ENCODE results near the gene ATAD3B. TPM values are rescaled to one million over a fixed set of nuclear protein-coding genes. Genes with fewer than 3 reads are reported as not detected.

ATAD3B gene
- total RNA-seq, 1 experiment from 2014 or later: 62.9 TPM

- BruUV-seq (replicated peaks): no TSS peak
- DNase-seq (ENCODE audit: low read depth, low spot score) (no peak), ATAC-seq (no peak)
- POLR2A ChIA-PET: no interaction called here
- no peak overlapping the region for H3K4me3 ChIP-seq (replicated peaks in 1 of 2; ENCODE audit: low read depth in 1 of 2, low read length in 2 of 2)
- H3K36me3 ChIP-seq (ENCODE audit: control insufficient read depth in 1 of 2, insufficient read depth in 2 of 2, low read length in 2 of 2): peaks cover 19 to 36% of the 10 kb centered on the region in 2 experiments; a peak in 3 of 4 replicates
- no peaks in the 10 kb centered on the region for H3K9me3 ChIP-seq (ENCODE audit: control insufficient read depth in 1 of 2, insufficient read depth in 1 of 2, low read depth in 1 of 2, low read length in 2 of 2)
- peaks cover 6 to 13% of the 10 kb centered on the region in 2 experiments; a peak in 3 of 4 replicates for H3K4me1 ChIP-seq (ENCODE audit: control insufficient read depth in 1 of 2, insufficient read depth in 2 of 2, low read length in 2 of 2)
- no peak overlapping the region for H2AFZ ChIP-seq (ENCODE audit: low read depth, low read length, poor library complexity, severe bottlenecking)
- H3K9me2 ChIP-seq (ENCODE audit: insufficient read depth): no peaks in the 10 kb centered on the region
- no peak for TF ChIP-seq EZH2phosphoT487 (IDR thresholded peaks at IDR 0.05; ENCODE audit: borderline replicate concordance)
- no peak for TF ChIP-seq ZFX (IDR thresholded peaks at IDR 0.05)
- no peak for TF ChIP-seq CEBPB (IDR thresholded peaks at IDR 0.05; ENCODE audit: low read depth)
- no peak for TF ChIP-seq POLR2AphosphoS5 (IDR thresholded peaks at IDR 0.05; ENCODE audit: low read depth, low read length)
- TF ChIP-seq EGR1 (IDR thresholded peaks at IDR 0.05; ENCODE audit: low read depth): no peak
- CTCF ChIA-PET: no interaction called here
- no peak overlapping the region for H3K27ac ChIP-seq (ENCODE audit: low read depth, low read length)
- intact Hi-C loops (cut with micrococcal nuclease): no loop called here
- peaks cover 72% of the 10 kb centered on the region for H3K79me2 ChIP-seq (ENCODE audit: insufficient read depth, low read length)
- H3K27me3 ChIP-seq (ENCODE audit: insufficient read depth, low read length): no peaks in the 10 kb centered on the region
- H4K20me1 ChIP-seq (ENCODE audit: insufficient read depth): peaks cover 5% of the 10 kb centered on the region; the same call in 1 of the 2 replicates
- H3K4me2 ChIP-seq (ENCODE audit: low read length): no peak overlapping the region
- RAD21 ChIA-PET (ENCODE audit: low non-redundant PET in 1 of 2, low total read pairs in 2 of 2, uncharacterized antibody in 2 of 2, unreplicated experiment in 2 of 2): no interaction called here
- no peak overlapping the region for H3K9ac ChIP-seq (ENCODE audit: low read length)
These were observed 5.6 kb downstream of the ATAD3B start for GRCh38 chr1:1477206-1477605.

GRCh38 chr1:1479547-1480487 is 8.3 kb downstream of the ATAD3B start:
- ChIA-PET POLR2A (no interaction called here), CTCF (no interaction called here), RAD21 (ENCODE audit: low non-redundant PET in 1 of 2, low total read pairs in 2 of 2, uncharacterized antibody in 2 of 2, unreplicated experiment in 2 of 2) (no interaction called here)
- H3K4me1 ChIP-seq (ENCODE audit: control insufficient read depth in 1 of 2, insufficient read depth in 2 of 2, low read length in 2 of 2): no peaks in the 10 kb centered on the region
- H3K9me2 ChIP-seq (ENCODE audit: insufficient read depth): no peaks in the 10 kb centered on the region
- no peak overlapping the region for H3K9ac ChIP-seq (ENCODE audit: low read length)
- no peaks in the 10 kb centered on the region for H4K20me1 ChIP-seq (ENCODE audit: insufficient read depth)
- H3K9me3 ChIP-seq (ENCODE audit: control insufficient read depth in 1 of 2, insufficient read depth in 1 of 2, low read depth in 1 of 2, low read length in 2 of 2): no peaks in the 10 kb centered on the region
- H3K79me2 ChIP-seq (ENCODE audit: insufficient read depth, low read length): peaks cover 53% of the 10 kb centered on the region
- no peak for ATAC-seq
- H2AFZ ChIP-seq (ENCODE audit: low read depth, low read length, poor library complexity, severe bottlenecking): no peak overlapping the region
- H3K4me2 ChIP-seq (ENCODE audit: low read length): no peak overlapping the region
- H3K27me3 ChIP-seq (ENCODE audit: insufficient read depth, low read length): no peaks in the 10 kb centered on the region
- DNase-seq (ENCODE audit: low read depth, low spot score): no peak
- BruUV-seq (replicated peaks): no TSS peak
- intact Hi-C loops (cut with micrococcal nuclease): no loop called here
- H3K4me3 ChIP-seq (replicated peaks in 1 of 2; ENCODE audit: low read depth in 1 of 2, low read length in 2 of 2): no peak overlapping the region
- H3K27ac ChIP-seq (ENCODE audit: low read depth, low read length): no peak overlapping the region
- peaks cover 27 to 47% of the 10 kb centered on the region in 2 experiments; a peak in 3 of 4 replicates for H3K36me3 ChIP-seq (ENCODE audit: control insufficient read depth in 1 of 2, insufficient read depth in 2 of 2, low read length in 2 of 2)
- TF ChIP-seq TCF7L2 (IDR thresholded peaks at IDR 0.05; ENCODE audit: borderline replicate concordance, extremely low read depth, insufficient read depth, insufficient read length): no peak
- TF ChIP-seq SP1 (IDR thresholded peaks at IDR 0.05; ENCODE audit: low read depth): no peak
- no peak for TF ChIP-seq SIN3A (IDR thresholded peaks at IDR 0.05; ENCODE audit: low read depth)
- no peak for TF ChIP-seq FOSL1 (IDR thresholded peaks at IDR 0.05; ENCODE audit: low read depth)
- no peak for TF ChIP-seq ELF1 (IDR thresholded peaks at IDR 0.05; ENCODE audit: borderline replicate concordance, low read depth)
- TF ChIP-seq JUND (IDR thresholded peaks at IDR 0.05): no peak
- TF ChIP-seq YY1 (IDR thresholded peaks at IDR 0.05; ENCODE audit: extremely low read depth, insufficient replicate concordance, low read depth, low read length): no peak
- no peak for TF ChIP-seq MAX (IDR thresholded peaks at IDR 0.05)
- TF ChIP-seq RAD21 (IDR thresholded peaks at IDR 0.05; ENCODE audit: low read depth): no peak
- no peak for TF ChIP-seq ZBTB33 (IDR thresholded peaks at IDR 0.05; ENCODE audit: extremely low read depth, insufficient replicate concordance, low read length)
- TF ChIP-seq EZH2 (IDR thresholded peaks at IDR 0.05): no peak
